Muscle of back (tissue), 11 donors: ENCODE results near the gene BRICD5. TPM values are rescaled to one million over a fixed set of nuclear protein-coding genes. Genes with fewer than 3 reads are reported as not detected.

Experiments
- DNase-seq, 3 donors: peaks; one replicate each; pipeline versions ENCODE4 v3.0.0 to v3.0.0-alpha.2; 2013
- polyA plus RNA-seq, 10 donors: library from polyadenylated mRNA; unstranded; fragments of 120-200 nt; gene quantifications; one replicate each; pipeline ENCODE4 v1.2.1, GENCODE V29; 2013; ENCODE audit not compliant: insufficient read length in 10 of 10

BRICD5 gene
- polyA plus RNA-seq, 10 donors: 3.5 to 8.0 (median 5.4) TPM

DNA sequence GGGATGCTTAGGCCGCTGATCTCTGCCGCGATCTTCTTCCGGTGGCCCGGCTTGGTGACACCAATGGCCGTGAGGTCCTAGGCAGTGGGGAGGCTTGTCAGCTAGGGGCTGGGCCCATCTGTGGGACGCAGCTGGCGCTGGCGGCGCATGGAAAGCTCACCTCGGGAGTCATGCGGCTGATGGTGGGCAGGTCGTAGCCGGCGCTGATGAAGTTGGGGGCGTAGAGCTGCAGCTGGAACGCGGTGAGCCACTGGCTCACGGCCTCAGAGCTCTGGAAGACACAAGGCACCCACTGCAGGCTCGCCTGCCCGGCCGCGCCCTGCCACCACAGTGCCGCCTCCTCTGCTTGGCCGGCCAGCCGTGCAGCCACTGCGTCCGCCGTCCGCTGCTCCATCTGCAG lies 27.0 kb downstream of the BRICD5 start:
- no peak for DNase-seq

DNA sequence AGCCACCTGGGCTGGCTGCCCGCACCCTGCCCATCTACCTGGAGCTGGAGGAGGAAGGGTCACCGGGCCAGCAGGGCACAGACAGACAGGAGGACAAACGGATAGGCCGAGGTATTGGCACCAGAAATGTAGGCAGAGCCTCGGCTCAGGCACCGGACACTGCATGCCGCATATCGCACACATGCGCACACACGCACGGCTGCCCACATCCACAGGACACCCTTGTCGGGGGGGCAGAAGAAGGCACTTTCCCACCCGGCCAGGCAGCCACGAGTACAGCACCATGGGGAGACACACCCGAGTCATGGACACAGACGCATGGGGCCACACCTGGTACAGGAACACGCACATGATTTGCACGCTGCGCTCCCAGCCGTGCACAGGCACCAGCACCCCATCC lies 28.7 kb downstream of the BRICD5 start:
- DNase-seq: no peak

GRCh38 chr16:2180962-2181923 lies 29.4 kb downstream of the BRICD5 start:
- no peak for DNase-seq

DNA sequence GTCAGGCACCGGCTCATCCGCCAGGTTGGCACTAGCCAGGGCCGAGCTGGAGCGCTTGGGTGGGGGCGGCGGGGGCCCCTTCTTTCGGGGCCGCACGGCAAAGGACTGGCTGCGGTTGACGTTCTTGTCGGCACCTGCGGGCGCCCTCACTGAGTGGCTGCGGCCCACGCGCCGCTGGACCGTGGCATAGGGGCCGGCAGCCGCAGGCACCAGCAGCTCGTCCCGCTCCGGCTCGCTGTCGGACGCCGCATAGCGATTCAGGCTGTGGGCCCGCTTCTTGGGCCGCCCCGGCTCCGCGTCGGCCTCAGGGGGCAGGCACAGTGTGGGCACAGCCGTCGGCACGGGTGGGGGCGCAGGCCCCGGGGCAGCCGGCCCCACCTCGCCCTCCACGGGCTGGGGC lies 30.2 kb downstream of the BRICD5 start:
- no peak for DNase-seq

DNA sequence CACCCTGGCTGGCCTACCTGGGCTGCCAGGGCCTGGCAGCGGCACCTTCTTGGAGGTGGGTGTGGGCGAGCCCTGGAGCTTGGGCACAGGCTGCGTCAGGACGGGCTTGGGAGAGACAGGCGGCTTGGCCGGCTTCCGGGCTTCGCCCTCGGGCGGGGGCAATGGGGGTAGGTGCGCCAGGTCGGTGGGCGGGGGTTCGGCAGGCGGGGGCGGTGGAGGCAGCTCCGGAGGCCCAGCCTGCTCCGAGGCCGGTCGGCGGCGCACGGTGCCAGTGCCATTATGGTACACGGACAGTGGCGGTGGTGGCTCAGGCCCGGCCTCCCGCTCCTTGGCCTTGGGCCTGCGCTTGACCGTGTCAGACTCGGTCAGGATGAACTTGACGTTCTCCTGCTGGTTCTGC lies 31.1 kb downstream of the BRICD5 start:
- DNase-seq: no peak

- no peak for DNase-seq
Measured at GRCh38 chr16:2179107-2179501, 31.6 kb downstream of the BRICD5 start.

- DNase-seq: peak in 1 of 3 donors; percentile 65
Measured at GRCh38 chr16:2178321-2179106, 32.1 kb downstream of the BRICD5 start.

GRCh38 chr16:2177561-2177960 lies 33.1 kb downstream of the BRICD5 start:
- DNase-seq: no peak

DNA sequence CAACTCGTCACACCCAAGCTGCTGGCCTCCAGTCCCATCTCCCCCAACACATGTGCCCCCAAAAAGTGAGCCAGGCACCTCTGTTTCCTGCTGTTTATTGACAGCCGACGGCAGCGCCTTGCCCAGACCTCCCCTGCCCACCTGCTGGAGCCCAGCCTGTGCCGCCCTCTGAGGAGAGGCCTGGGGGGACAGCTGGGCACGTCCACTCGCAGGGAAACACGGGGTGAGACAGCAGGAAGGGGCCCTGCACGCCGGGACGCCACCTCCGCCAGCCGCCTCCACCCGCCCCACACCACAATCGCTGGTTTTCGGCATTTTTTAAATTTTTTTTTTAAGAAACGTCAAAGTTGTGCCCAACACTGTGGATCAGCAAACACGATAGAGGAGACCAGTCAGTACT lies 33.6 kb downstream of the BRICD5 start:
- DNase-seq: no peak

DNA sequence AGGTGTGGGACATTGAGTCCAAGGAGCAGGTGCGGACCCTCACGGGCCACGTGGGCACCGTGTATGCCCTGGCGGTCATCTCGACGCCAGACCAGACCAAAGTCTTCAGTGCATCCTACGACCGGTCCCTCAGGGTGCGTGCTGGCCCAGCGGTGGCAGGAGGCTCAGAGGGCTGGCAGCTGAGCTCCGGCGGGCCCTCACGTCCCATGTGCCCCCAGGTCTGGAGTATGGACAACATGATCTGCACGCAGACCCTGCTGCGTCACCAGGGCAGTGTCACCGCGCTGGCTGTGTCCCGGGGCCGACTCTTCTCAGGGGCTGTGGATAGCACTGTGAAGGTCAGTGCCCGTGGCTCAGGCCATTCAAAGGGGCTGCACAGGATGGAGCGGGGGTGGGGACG lies 34.6 kb downstream of the BRICD5 start:
- DNase-seq: no peak

DNA sequence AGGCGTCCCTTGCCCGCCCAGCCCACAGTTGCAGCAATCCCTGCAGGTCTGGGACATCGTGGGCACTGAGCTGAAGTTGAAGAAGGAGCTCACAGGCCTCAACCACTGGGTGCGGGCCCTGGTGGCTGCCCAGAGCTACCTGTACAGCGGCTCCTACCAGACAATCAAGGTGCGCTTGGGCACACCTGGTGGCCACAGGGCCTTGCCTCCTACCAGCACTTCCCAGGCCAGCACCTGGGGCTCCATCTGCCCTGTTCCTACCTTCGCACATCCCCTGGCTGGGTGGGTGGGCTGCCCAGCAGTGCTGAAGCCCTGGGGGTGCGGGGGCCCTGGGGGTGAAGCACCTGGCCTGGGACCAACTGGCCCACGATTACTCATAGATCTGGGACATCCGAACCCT lies 35.2 kb downstream of the BRICD5 start:
- DNase-seq: no peak

DNA sequence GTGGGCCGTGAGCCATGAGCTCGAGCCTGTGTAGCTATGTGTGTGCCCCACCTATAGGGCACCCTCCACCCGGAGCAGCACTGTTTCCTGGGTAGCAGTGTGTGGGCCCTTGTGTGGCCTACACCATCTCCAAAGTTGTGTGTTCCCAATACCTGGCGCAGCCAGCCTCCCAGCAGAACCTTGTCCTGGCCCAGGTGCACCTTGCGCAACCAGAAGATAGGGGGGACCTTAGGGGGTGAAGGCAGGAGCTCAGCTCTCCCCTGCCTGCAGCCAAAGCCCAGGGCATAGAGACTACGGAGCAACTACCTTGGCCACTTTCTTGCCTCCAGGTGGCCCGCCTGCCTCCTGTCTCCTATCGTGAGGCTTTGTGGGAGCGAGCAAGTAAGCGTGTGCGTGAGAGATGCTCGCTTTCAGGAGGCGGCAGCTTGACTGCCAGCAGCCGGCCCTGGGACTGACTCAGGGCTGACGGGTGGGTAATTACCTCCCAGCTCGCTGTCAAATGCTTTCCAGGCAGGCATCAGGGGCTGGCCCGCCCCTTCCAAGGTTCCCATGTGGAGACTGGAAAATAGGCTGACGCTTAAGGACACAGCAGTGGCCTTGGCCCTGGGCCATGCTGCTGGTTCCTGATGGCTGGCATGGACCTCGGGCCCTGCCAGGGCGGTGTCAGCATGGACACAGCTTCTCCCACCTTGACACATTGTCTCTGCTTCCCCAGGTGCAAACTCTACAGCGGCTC lies 36.1 kb downstream of the BRICD5 start:
- DNase-seq: no peak

- no peak for DNase-seq
Measured at GRCh38 chr16:2173916-2174315, 36.7 kb downstream of the BRICD5 start.

DNA sequence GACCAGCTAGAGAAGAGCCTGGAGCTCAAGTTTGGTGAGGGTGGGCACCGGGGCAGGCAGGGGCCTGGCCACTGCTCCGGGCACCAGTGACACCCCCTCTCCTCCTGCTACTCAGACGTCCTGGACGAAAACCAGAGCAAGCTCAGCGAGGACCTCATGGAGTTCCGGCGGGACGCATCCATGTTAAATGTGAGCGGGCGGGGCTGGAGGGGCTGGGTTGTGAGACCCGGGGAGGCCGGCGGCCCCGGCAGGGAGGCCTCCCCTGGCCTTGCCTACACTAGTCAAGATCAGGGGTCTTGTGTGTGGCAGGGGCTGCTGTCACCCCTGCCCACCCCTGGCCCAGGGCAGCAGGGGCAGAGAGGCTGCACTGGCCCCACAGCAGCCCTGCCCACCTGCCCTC lies 37.3 kb downstream of the BRICD5 start:
- DNase-seq: no peak

- DNase-seq: no peak
Measured at GRCh38 chr16:2172688-2173335, 37.9 kb downstream of the BRICD5 start.

GRCh38 chr16:2171601-2172178 lies 39.0 kb downstream of the BRICD5 start:
- DNase-seq: no peak

DNA sequence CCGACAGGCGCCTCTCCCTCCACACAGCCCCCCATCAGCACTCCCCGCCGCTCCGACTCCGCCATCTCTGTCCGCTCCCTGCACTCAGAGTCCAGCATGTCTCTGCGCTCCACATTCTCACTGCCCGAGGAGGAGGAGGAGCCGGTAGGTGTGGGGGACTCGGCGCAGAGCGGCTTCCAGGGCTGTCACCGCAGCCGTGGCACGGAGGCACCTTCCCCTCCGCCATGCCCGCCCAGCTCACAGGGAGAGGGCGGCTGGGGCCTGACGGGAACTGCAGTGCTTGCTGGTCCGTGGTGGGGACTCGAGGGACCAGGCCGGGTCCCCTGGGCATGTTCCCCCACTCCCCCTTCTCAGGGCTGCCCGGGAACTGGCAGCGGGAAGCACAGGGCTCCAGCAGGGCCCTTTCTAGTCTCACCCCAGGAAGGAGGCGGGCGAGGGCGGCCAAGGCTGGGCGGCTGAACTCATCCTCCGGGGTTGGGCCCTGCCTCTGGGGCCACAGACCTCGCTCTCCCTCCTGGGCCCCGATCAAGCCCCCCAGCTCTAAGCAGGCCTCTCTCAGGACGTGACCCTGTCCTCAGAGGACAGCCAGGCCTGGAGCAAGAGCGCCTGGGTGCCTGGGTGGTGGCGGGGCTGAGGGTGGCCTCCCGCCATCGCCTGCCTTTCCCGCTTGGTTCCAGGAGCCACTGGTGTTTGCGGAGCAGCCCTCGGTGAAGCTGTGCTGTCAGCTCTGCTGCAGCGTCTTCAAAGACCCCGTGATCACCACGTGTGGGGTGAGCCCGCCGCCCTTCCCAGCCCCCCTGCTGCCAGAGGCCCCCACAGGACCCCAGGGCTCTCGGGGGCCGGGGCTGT lies 39.9 kb downstream of the BRICD5 start:
- DNase-seq: no peak

GRCh38 chr16:2170080-2170479 lies 40.6 kb downstream of the BRICD5 start:
- no peak for DNase-seq

DNA sequence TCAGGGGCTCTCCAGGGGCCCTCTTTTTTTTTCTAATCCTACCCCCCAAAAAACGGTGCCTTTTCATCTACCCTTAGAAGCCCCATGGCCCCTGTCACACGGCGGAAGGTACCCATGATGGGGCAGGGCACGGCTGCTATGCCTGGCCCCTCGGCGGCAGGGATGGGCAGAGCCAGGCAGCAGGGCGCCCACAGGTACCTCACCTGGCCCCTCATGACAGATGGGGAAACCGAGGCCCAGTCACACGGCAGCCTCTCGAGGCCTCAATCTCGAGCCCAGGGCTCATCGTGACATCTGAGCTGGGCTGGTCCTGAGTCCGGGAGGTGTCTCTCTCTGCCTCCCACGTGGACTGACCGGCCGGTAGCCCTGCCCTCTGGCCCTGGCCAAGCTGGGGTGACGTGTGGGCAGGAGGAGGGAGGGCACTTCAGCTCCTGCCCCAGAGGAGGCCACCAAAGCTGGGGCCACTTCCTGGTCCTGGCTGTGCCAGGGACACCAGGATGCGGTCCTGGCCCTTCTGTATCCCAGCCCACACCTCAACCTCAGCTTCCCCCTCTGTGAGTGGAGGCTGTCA lies 43.5 kb downstream of the BRICD5 start:
- no peak for DNase-seq
